Suprapubic skin (tissue), 4 donors: ENCODE results near the gene PHYHD1. TPM values are rescaled to one million over a fixed set of nuclear protein-coding genes. Genes with fewer than 3 reads are reported as not detected.

Experiments
- DNase-seq, 2 donors: peaks; one replicate each; pipeline ENCODE4 v3.0.0-alpha.2; 2019; ENCODE audit warnings: low spot score in 2 of 2
- H3K27ac ChIP-seq: fragments of 200-600 bp; sonication (generic); one replicate; pipeline ENCODE4 v1.5.1; 2019
- H3K27me3 ChIP-seq: fragments of 200-600 bp; sonication (generic); one replicate; pipeline ENCODE4 v1.5.1; 2019
- H3K36me3 ChIP-seq: fragments of 200-600 bp; sonication (generic); one replicate; pipeline ENCODE4 v1.5.1; 2019
- H3K4me1 ChIP-seq: fragments of 200-600 bp; sonication (generic); one replicate; pipeline ENCODE4 v1.5.1; 2019
- H3K4me3 ChIP-seq: fragments of 200-600 bp; sonication (generic); one replicate; pipeline ENCODE4 v1.5.1; 2019; ENCODE audit warnings: mild to moderate bottlenecking
- H3K9me3 ChIP-seq: fragments of 200-600 bp; sonication (generic); one replicate; pipeline ENCODE4 v1.5.1; 2019
- CTCF ChIP-seq, 2 donors: fragments of 200-600 bp in 1 of 2; fragments of 450-650 bp in 1 of 2; sonication (generic) in 1 of 2; IDR thresholded peaks; one replicate each; pipeline ENCODE4 v1.5.1; 2016 to 2019; ENCODE audit warnings: antibody characterized with exemption in 2 of 2, mild to moderate bottlenecking in 1 of 2, moderate library complexity in 1 of 2
- EP300 ChIP-seq: sonication (generic); formaldehyde crosslinking; IDR thresholded peaks from one replicate; pipeline ENCODE4 v1.6.1; 2017; ENCODE audit warnings: antibody characterized with exemption
- POLR2A ChIP-seq, 2 donors: fragments of 450-650 bp; IDR thresholded peaks; one replicate each; pipeline ENCODE4 v1.6.1; 2017; ENCODE audit warnings: antibody characterized with exemption in 2 of 2, mild to moderate bottlenecking in 2 of 2, moderate library complexity in 2 of 2
- POLR2AphosphoS5 ChIP-seq, 3 donors: sonication (generic); formaldehyde crosslinking; IDR thresholded peaks; one replicate each; pipeline ENCODE4 v1.6.1; 2017; ENCODE audit warnings: antibody characterized with exemption in 3 of 3
- WGBS: methylation state at CpG from one replicate; pipeline ENCODE4 v1.1.5; 2018; 5-methylcytosine and 5-hydroxymethylcytosine counted together
- total RNA-seq, 4 donors: library from RNA; depleted of rRNA; stranded (reverse); fragments of >200 nt; gene quantifications; one replicate each; pipeline ENCODE4 v1.1.0, GENCODE V29; 2016

The PHYHD1 gene
- total RNA-seq, 4 donors from 2014 or later = 39.1 to 73.5 (median 49.5) TPM

GRCh38 chr9:128916204-128916603 lies 4.6 kb upstream of the PHYHD1 start:
- 29% methylated on average over 14 of the region's 18 CpGs for WGBS
- Histone ChIP-seq H3K4me1 (peaks cover 92% of the 10 kb centered on the region), H3K27ac (peak overlapping the region; percentile 86), H3K9me3 (no peaks in the 10 kb centered on the region), H3K36me3 (peaks cover 21% of the 10 kb centered on the region), H3K4me3 (peak overlapping the region; percentile 29), H3K27me3 (no peaks in the 10 kb centered on the region)
- DNase-seq = no peak
- TF ChIP-seq POLR2A (IDR thresholded peaks at IDR 0.05) = no peak
- no peak for TF ChIP-seq EP300
- no peak for TF ChIP-seq CTCF (IDR thresholded peaks at IDR 0.05)
- TF ChIP-seq POLR2AphosphoS5 (IDR thresholded peaks at IDR 0.05) = no peak

- Histone ChIP-seq H3K4me3 (peak overlapping the region; percentile 29), H3K27ac (peak overlapping the region; percentile 86), H3K27me3 (no peaks in the 10 kb centered on the region), H3K4me1 (peaks cover 92% of the 10 kb centered on the region), H3K9me3 (no peaks in the 10 kb centered on the region), H3K36me3 (peaks cover 21% of the 10 kb centered on the region)
- DNase-seq = no peak
- 68% methylated on average over 11 of the region's 11 CpGs for WGBS
- TF ChIP-seq EP300 (no peak), POLR2A (IDR thresholded peaks at IDR 0.05) (no peak), POLR2AphosphoS5 (IDR thresholded peaks at IDR 0.05) (no peak), CTCF (IDR thresholded peaks at IDR 0.05) (no peak)
These were observed 4.0 kb upstream of the PHYHD1 start for GRCh38 chr9:128916745-128917144.

- Histone ChIP-seq H3K27ac (peak overlapping the region; percentile 86), H3K9me3 (no peaks in the 10 kb centered on the region), H3K27me3 (no peaks in the 10 kb centered on the region), H3K4me3 (peak overlapping the region; percentile 29), H3K4me1 (peaks cover 91% of the 10 kb centered on the region), H3K36me3 (peaks cover 21% of the 10 kb centered on the region)
- 34% methylated on average over 10 of the region's 26 CpGs for WGBS
- TF ChIP-seq POLR2AphosphoS5 (IDR thresholded peaks at IDR 0.05) (peak in 2 of 3 donors; percentile 8 to 55), POLR2A (IDR thresholded peaks at IDR 0.05) (no peak), CTCF (IDR thresholded peaks at IDR 0.05) (no peak), EP300 (no peak)
- DNase-seq = peak; percentile 90 to 91
These were observed 3.5 kb upstream of the PHYHD1 start for GRCh38 chr9:128917151-128917849.

GRCh38 chr9:128918921-128919320 lies 1.9 kb upstream of the PHYHD1 start:
- no peaks in the 10 kb centered on the region for H3K9me3 ChIP-seq
- no peaks in the 10 kb centered on the region for H3K27me3 ChIP-seq
- peaks cover 21% of the 10 kb centered on the region for H3K36me3 ChIP-seq
- no peak for TF ChIP-seq EP300
- TF ChIP-seq CTCF (IDR thresholded peaks at IDR 0.05) = no peak
- TF ChIP-seq POLR2AphosphoS5 (IDR thresholded peaks at IDR 0.05) = no peak
- TF ChIP-seq POLR2A (IDR thresholded peaks at IDR 0.05) = no peak
- H3K27ac ChIP-seq = peak overlapping the region; percentile 68
- WGBS = 65% methylated on average over 2 of the region's 2 CpGs
- no peak overlapping the region for H3K4me3 ChIP-seq
- no peak for DNase-seq
- peaks cover 89% of the 10 kb centered on the region for H3K4me1 ChIP-seq

GRCh38 chr9:128919402-128920089 lies 1.2 kb upstream of the PHYHD1 start:
- no peak for DNase-seq
- 88% methylated on average over 14 of the region's 14 CpGs for WGBS
- Histone ChIP-seq H3K27ac (peak overlapping the region; percentile 68), H3K27me3 (no peaks in the 10 kb centered on the region), H3K4me1 (peaks cover 83% of the 10 kb centered on the region), H3K9me3 (no peaks in the 10 kb centered on the region), H3K4me3 (no peak overlapping the region), H3K36me3 (peaks cover 21% of the 10 kb centered on the region)
- TF ChIP-seq POLR2AphosphoS5 (IDR thresholded peaks at IDR 0.05) = no peak
- TF ChIP-seq POLR2A (IDR thresholded peaks at IDR 0.05) = no peak
- TF ChIP-seq EP300 = no peak
- no peak for TF ChIP-seq CTCF (IDR thresholded peaks at IDR 0.05)
